CD4-positive, alpha-beta T cell treated with Interferon alpha-2 for 1 hour (primary cell): ENCODE data around the gene TLNRD1.

ENCODE experiments used
- DNase-seq, 2 donors: peaks; one replicate each; pipeline ENCODE4 v3.0.0-alpha.2; 2020 to 2022

The TLNRD1 gene

DNA sequence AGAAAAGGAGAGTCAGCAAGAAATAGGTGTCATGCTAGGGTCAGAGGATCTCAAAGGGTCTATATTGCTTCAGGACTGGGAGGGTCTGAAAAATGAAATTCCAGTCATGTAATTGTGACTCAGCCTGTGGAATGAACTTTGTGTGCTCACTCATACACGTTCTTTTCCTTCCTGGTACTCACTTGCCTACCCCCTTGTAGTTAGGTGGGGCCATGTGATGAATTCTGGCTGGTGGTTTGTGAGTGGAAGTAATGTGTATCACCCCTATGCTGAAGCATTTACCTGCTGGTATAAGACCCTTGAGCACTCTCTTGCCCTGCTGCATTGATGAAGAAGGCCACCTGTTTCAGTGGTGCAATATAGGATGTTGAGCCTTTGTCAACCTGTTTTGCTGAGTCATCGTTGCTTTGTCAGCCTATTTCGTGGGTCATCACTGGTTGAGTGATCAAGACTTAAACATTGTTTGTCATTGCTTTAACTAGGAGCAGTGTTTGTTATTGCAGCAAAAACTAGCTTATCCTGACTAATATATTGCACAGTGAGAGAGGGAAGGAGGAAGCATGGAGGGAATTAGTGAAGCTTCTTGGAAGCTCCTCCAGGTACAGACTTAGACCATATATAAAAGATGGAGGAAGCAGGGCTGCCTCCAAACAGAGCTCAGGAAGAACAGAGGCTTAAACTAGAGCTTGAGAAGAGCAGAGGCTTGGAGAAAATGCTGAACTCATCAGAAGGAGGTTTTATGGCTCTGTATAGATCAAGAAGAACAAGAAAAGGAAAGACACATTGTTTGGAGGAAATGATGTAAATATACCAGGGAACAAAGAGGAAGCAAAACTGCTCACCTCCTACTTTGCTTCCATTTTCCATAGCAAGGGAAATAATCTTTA lies 28.9 kb downstream of the TLNRD1 start:
- no peak for DNase-seq

DNA sequence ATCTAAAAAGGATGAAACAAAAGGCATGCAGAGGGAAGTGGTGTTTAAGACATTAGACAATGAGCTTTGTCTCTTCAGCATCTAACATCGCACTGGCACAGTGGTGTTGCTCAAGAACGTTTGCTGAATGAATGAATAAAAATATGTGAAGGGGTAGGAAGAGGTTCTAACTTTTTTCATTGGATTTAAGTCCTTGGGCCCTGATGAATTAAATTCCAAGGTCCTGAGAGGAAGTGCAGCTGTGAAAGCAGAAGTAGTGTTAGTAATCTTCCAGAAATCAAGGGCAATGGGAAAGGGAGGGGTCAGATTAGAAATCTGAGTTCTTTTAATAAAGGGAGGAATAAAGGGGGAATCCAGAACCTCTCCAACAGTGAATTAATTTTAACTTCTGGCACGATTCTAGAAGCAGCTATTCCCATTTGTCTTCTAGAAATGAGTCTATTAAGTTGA lies 29.6 kb downstream of the TLNRD1 start:
- DNase-seq: no peak

DNA sequence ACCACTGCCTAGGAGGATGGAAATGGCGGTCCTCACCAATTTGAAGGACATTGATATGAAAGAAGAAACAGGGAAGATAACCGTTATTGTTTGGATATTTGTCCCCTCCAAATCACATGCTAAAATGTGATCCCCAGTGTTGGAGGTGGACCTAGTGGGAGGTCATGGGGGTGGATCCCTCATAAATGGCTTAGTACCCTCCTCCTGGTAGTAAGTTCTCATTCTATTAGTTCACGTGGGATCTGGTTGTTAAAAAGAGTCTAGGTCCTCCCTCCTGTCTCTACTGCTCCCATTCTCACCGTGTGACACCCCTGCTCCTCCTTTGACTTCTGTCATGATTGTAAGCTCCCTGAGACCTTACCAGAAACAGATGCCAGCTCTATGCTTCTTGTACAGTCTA lies 30.5 kb downstream of the TLNRD1 start:
- DNase-seq: no peak

DNA sequence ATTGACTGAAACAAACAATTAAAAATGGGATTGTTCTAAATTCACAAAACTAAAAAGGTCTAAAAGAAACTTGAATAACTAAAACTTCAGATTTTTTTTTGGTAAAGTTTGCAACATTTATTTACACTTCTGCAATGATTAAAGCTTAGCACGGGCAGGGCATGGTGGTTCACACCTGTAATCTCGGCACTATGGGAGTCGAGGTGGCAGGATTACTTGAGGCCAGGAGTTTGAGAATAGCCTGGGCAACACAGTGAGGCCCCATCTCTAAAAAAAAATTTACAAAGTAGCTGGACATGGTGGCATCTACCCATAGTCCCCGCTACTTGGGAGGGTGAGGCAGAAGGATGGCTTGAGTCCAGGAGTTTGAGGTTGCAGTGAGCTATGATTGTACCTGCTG lies 31.6 kb downstream of the TLNRD1 start:
- no peak for DNase-seq

DNA sequence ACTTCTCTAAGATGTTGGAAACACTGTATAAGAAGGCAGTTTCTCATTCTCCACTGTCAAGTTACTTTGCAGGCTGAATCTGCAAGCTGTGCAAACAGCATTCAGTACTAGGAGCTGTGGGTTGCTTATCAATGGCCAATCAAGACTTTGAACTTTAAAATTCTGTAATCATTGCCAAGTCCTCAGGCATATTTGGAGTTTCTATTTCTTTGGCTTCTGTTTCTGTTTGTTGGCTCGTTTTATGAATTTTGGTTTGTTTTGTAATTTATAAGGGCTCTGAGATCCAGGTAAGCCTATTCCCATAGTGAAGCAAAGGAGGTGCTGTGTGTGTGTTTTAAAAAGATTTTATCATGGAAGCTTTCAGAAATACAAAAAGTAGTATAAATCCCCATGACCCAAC lies 32.1 kb downstream of the TLNRD1 start:
- DNase-seq: no peak

DNA sequence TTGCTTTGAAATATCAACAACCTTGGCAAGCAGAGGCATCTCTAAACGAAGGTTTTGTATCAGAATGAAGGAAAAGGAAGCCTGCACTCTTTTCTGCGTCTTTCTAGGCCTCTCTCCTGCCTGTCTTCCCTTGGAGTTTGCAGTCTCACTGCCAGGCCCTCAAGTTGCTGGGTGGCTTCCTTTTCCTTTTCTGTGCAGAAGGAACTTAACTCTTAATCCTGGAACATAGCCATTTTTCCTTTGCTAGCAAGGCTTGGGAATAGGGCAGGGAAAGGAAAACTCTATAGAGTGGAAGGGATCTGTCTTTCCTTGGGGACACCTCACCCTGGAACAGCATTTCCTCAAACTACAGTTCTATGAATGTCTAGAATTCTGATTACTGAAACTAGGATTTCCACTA lies 32.8 kb downstream of the TLNRD1 start:
- no peak for DNase-seq

DNA sequence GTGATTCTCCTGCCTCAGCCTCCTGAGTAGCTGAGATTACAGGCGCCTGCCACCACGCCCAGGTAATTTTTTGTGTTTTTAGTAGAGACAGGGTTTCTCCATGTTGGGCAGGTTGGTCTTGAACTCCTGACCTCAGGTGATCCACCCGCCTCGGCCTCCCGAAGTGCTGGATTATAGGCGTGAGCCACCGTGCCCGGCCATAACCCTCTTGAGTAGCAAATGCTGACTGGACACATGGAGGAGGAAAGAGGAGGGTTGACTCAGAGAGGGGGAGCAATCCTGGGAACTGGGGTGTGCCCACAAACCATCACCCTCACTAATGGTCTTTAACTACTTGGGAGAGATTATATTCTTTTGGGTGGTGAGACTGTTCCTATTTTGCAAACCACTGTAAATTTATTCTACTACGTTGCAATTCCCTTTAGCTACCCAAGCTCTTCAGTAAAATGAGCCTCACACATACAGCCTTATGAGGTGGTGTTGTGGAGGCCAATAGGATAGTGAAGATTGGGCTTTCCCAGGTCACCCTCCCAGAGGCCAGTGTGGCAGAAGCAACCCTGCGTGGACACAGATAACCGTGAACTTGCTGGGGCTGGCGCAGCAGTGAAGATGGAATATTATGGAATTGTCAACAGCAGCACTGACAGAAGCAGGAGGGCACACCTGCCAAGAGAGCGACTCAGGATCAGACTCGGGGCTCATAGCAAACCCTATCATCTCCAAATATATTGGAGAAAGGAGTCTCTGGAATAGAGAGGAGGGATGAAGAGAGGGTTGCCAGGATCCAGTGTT lies 37.4 kb downstream of the TLNRD1 start:
- no peak for DNase-seq

DNA sequence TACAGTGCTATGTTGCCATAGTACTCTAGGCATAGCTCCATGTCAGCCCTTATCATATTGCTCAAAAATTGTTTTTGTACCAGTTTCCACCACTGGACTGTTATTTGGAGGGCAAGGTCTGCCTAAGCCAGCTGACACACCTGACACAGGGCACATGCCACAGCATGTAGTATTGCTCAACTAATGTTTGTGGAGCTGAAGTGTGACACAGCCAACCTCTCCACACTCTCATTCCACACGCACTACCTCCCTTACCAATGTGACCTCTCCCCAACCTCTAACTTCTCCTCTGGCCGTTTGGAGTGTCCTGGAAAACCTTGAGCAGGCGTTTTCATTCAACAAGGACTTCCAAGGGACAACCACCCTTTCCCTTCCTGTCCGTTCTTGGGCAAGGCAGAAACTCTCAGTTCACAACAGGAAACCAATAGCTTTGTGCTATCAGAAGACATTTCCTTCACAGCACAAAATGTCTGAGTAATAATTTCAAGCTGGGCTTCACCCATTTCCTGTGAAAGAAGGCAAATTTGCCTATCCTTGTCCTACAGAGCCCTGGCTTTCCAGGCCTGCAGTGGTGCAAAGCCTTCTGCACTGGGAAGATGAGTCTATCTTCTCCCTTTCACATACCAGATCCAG lies 38.4 kb downstream of the TLNRD1 start:
- DNase-seq: no peak

DNA sequence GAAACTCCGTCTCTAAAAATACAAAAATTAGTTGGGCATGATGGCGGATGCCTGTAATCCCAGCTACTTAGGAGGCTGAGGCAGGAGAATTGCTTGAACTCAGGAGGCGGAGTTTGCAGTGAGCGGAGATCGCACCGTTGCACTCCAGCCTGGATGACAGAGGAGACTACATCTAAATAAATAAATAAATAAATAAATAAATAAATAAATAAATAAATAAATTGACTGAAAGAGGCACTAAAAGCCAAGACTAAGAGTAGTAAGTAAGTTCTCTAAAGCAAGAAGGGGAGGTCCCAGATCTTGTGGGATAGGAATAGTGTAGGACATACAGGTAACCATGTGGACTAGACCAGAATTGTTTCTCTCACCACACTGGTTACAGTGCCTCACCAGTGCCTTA lies 40.0 kb downstream of the TLNRD1 start:
- no peak for DNase-seq

DNA sequence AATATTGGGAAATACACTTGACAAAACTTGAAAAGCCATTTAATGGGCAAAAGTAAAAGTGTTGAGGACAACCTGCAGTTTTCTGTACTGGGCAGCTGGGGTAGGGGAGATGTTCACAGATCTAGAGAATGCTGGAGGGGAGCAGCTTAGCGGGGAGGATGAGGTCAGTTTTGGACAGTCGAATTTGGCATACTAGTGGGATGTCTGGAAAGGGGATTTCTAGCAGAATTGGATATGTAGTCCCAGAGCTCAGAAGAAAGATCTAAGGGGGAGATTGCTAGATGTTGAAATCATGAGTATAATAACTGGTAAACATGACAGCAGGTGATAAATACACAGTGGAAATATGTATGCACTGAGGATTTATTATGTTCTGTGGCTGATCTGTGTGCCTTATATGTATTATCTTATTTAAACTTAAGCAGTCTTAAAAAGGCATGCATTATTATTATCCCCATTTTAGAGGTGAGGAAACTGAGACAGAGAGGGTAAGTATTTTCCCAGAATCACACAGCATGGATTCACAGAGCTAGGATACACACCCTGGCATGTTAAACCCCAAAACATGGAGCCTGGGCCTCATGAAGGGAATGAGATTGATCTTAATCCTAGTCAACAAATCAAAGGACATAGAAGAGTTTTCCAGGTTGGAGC lies 42.7 kb downstream of the TLNRD1 start:
- DNase-seq: no peak

DNA sequence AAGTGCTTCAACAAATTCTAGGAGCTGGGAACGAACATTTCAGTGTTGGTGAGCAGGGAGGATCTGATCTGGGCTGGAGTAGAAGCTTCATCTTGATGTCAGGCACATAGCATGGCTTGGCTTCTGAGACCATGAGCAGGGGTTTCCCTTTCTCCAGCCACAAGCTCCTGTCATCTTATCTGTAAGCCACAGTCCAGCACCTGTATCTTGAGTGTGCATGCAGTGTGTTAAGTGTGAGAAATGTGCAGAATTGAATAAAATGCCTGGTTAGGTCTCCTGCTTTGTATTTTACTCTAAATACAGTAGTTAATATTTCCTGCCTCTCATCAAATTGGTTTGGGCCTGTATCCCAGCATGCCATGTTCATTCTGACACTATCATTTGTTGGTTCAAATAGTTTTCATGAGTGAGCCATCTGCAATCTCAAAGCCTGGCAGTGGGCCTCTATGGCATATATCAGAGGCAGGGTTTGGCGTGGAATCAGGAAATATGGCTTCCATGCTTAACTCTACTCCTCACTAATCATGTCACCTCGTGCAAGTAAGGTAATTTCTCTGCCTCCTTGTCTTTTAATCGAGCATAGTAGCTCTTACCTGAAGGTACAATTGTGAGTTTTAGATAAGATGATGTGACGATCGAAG lies 43.3 kb downstream of the TLNRD1 start:
- DNase-seq: no peak

DNA sequence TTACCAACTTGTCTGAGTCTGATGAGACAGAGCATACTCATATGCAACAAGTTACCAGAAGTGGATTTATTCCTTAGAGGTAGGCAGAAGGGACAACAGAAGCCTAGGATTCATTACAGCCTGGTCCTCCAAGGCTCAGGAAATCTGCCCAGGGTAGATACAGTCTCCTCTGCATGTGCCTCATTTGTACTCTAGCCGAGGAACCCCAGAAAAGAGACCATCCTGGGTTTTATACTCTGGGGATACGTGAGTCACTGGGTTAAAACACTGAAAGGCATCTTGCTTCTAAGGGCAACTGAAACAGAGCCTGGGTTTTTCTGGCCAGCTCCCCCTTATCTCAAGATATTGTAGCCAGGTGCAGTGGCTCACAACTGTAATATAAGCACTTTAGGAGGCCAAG lies 45.6 kb downstream of the TLNRD1 start:
- no peak for DNase-seq

DNA sequence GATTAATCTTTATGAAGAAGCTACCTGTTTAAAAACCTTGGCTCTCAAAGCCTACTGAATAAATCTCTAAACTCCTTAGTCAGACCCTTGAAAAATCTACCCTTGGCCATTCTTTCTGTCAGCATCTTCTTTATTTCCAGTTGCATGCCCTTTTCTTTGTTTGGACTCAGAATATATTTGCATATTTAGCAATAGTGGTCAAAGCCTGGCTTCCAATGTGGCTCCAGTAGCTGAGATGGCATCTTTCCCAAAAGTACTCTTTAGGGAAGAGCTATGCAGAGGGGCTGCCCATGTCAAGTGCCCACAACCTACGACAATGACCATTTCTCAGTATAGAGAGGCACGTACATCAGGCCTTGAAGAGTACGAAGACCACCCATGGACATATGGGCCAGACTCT lies 47.2 kb downstream of the TLNRD1 start:
- no peak for DNase-seq

DNA sequence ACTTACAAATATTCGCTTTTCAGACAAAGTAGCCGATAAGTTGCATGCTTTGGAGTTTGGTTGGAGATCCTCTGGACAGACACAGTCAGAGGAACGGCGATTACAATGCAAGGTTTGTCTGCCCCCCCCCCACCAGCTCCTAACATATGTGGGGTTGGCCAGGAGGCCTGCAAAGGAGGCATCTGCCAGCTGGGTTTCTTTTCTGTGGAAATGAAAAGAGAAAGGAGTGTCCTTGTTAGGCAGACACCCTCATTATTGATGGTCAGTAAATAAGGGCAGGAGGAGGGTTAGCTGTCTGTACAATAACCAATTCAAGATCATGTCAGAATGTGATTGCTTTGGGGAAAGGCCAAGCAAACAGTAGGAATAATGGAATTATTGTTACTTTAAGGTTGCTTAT lies 49.1 kb downstream of the TLNRD1 start:
- DNase-seq: no peak

DNA sequence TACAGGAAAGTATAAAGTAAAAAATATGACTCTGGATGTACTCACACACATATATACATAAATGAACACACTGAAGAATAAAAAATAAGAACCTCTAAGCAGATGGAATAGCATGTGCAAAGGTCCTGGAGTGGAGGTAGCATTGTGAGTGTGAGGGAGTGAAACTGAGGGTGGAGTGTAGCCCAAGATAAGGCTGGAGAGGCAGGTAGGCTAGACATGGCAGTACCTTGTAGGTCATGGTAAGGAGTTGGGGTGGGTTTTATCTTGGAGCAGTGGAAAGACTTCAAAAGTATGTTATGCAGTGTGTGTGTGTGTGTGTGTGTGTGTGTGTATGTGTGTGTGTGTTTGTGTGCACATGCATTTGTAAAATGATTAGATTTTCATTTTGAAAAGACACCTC lies 49.5 kb downstream of the TLNRD1 start:
- DNase-seq: no peak

DNA sequence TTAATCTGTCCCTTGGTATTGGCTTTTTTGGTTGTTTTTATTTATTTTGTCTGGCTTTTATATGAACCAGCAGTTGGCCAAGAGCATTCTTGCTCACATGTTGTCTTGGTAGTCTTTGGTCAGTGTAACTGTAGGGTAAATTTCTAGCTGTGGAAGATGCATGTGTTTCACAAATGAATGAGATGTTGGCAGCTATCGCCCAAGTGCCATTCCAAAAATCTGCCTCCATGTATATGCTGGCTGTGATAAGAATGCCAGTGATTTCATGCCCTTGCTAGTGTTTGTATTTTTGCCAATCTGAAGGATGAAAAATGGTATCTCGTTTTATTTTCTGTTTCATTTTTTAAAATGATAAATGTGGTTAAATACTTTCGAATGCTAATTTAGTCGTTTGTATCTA lies 50.1 kb downstream of the TLNRD1 start:
- no peak for DNase-seq

DNA sequence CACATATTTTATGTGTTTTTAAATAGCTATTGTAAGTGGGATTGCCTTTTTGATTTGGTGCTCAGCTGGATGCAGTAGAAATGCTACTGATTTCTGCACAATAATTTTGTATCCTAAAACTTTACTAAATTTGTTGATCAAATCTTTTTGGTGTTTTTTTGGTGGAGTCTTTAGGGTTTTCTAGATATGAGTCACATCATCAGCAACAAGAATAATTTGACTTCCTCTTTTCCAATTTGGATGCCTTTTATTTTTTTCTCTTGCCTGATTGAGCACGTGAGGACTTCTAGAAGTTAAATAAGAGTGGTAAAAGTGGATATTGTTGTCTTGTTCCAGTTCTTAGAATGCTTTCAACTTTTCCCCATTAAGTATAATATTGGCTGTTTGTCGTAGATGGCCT lies 51.3 kb downstream of the TLNRD1 start:
- DNase-seq: no peak

DNA sequence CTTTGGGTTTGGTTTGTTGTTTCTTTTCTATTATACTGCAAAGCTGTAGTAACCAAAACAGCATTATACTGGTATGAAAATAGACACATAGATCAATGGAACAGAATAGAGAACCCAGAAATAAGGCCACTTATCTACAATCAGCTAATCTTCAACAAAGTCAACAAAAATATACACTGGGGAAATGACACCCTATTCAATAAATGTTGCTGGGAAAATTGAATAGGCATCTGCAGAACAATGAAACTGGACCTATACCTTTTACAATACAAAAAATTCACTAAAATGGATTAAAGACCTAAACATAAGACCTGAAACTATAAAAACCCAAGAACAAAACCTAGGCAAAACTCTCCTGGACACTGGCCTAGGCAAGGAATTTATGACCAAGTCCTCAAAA lies 52.9 kb downstream of the TLNRD1 start:
- no peak for DNase-seq

DNA sequence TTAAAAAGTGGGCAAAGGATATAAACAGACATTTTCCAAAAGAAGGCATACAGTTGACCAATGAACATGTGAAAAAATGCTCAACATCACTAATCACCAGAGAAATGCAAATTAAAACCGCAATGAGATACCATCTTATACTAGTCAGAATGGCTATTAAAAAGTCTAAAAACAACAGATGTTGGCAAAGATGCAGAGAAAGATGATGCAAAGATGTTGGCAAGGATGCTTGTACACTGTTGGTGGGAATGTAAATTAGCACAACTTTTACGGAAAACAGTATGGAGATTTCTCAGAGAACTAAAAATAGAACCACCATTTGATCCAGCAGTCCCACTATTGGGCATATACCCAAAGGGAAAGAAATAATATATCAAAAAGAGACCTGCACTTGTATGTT lies 53.5 kb downstream of the TLNRD1 start:
- no peak for DNase-seq
